GM23338 (cell line): ENCODE data around the gene SLCO4A1. TPM values are rescaled to one million over a fixed set of nuclear protein-coding genes. Genes with fewer than 3 reads are reported as not detected.

Experiments used
- ATAC-seq: fragments of 200-7000 bp; cut with Tn5 transposase; 3 replicates; pipeline ENCODE4 v1.9.1; 2020
- DNase-seq: peaks from one replicate; pipeline ENCODE4 v3.0.0-alpha.2; 2015; ENCODE audit warnings: low spot score
- H2AFZ ChIP-seq: fragments of 200-600 bp; sonication (generic); 2 replicates; pipeline ENCODE4 v1.8.0; 2016; ENCODE audit warnings: antibody characterized with exemption, mild to moderate bottlenecking, moderate library complexity
- H3F3A ChIP-seq: fragments of 200-600 bp; sonication (generic); replicated peaks from 2 replicates; pipeline ENCODE4 v1.8.0; 2017; ENCODE audit warnings: antibody characterized with exemption, mixed run types, low read depth
- H3K27ac ChIP-seq: fragments of 200-600 bp; sonication (generic); 2 replicates; pipeline ENCODE4 v1.6.1; 2016; ENCODE audit warnings: low read depth
- H3K27me3 ChIP-seq: fragments of 200-600 bp; sonication (generic); 2 replicates; pipeline ENCODE4 v1.8.0; 2016; ENCODE audit warnings: mild to moderate bottlenecking, mixed run types, moderate library complexity; ENCODE audit not compliant: insufficient read depth
- H3K36me3 ChIP-seq: fragments of 200-600 bp; sonication (generic); 2 replicates; pipeline ENCODE4 v1.8.0; 2016; ENCODE audit warnings: mild to moderate bottlenecking; ENCODE audit not compliant: insufficient read depth
- H3K4me1 ChIP-seq: fragments of 200-600 bp; sonication (generic); 2 replicates; pipeline ENCODE4 v1.8.0; 2016; ENCODE audit warnings: mild to moderate bottlenecking, moderate library complexity; ENCODE audit not compliant: insufficient read depth
- H3K4me2 ChIP-seq: fragments of 200-600 bp; sonication (generic); 2 replicates; pipeline ENCODE4 v1.7.1; 2017; ENCODE audit warnings: mixed run types
- H3K4me3 ChIP-seq: fragments of 200-600 bp; sonication (generic); 2 replicates; pipeline ENCODE4 v1.6.1; 2016; ENCODE audit warnings: mixed run types
- H3K79me2 ChIP-seq: fragments of 200-600 bp; sonication (generic); replicated peaks from 2 replicates; pipeline ENCODE4 v1.8.0; 2017; ENCODE audit warnings: mild to moderate bottlenecking; ENCODE audit not compliant: insufficient read depth
- H3K9me2 ChIP-seq: fragments of 200-600 bp; sonication (generic); 2 replicates; pipeline ENCODE4 v1.8.0; 2017; ENCODE audit not compliant: insufficient read depth
- H4K20me1 ChIP-seq: fragments of 200-600 bp; sonication (generic); replicated peaks from 2 replicates; pipeline ENCODE4 v1.8.0; 2017; ENCODE audit warnings: mild to moderate bottlenecking; ENCODE audit not compliant: insufficient read depth
- H3K27ac Mint-ChIP-seq: 2 replicates; pipeline ENCODE4 v1.8.0; 2020; ENCODE audit warnings: inconsistent platforms, mild to moderate bottlenecking, moderate library complexity, mixed read lengths
- H3K27me3 Mint-ChIP-seq: 3 replicates; pipeline ENCODE4 v1.8.0; 2022; ENCODE audit warnings: low read depth, mild to moderate bottlenecking, moderate library complexity, mixed read lengths, inconsistent platforms; ENCODE audit not compliant: insufficient read depth, poor library complexity
- H3K36me3 Mint-ChIP-seq: 3 replicates; pipeline ENCODE4 v1.8.0; 2021; ENCODE audit warnings: low read depth, mild to moderate bottlenecking, inconsistent platforms, moderate library complexity, mixed read lengths
- H3K4me1 Mint-ChIP-seq: 3 replicates; pipeline ENCODE4 v1.8.0; 2020; ENCODE audit warnings: mild to moderate bottlenecking, inconsistent platforms, mixed read lengths
- H3K4me3 Mint-ChIP-seq: 3 replicates; pipeline ENCODE4 v1.8.0; 2021; ENCODE audit warnings: moderate library complexity, mild to moderate bottlenecking, inconsistent platforms, mixed read lengths
- H3K9me3 Mint-ChIP-seq: 3 replicates; pipeline ENCODE4 v1.8.0; 2020; ENCODE audit warnings: moderate library complexity, mild to moderate bottlenecking, inconsistent platforms, mixed read lengths
- CREB1 ChIP-seq: fragments of 250-450 bp; sonication (Bioruptor Pico); IDR thresholded peaks from 2 replicates; pipeline ENCODE4 v1.5.0; 2020; ENCODE audit warnings: low read depth, mild to moderate bottlenecking, moderate library complexity
- NANOG ChIP-seq: IDR thresholded peaks from 2 replicates; pipeline ENCODE4 v1.6.1; 2016; ENCODE audit warnings: antibody characterized with exemption, borderline replicate concordance
- polyA plus RNA-seq: library from polyadenylated mRNA; unstranded; fragments of >200 nt; fragmentation: Nextera tagmentation; extraction: Ambion mirVana; gene quantifications from 2 replicates; pipeline ENCODE4 v1.2.1, GENCODE V29; 2016
- total RNA-seq: library from RNA; depleted of rRNA; stranded (reverse); fragments of >200 nt; shearing (Covaris generic); gene quantifications from 2 replicates; pipeline ENCODE4 v1.2.3, GENCODE V29; 2014
- TF ChIP-seq, protein P1 (sequence below): IDR thresholded peaks from one replicate; pipeline ENCODE4 v1.6.1; 2018; ENCODE audit warnings: antibody characterized with exemption; ENCODE audit not compliant: unreplicated experiment
- TF ChIP-seq, protein P2 (sequence below): fragments of 250-450 bp; sonication (Bioruptor Pico); IDR thresholded peaks from 2 replicates; pipeline ENCODE4 v1.5.0; 2020; ENCODE audit warnings: mild to moderate bottlenecking, moderate library complexity

The SLCO4A1 gene
- total and polyA plus RNA-seq, 2 experiments from 2014 or later, result 28.5 to 41.6 TPM

DNA sequence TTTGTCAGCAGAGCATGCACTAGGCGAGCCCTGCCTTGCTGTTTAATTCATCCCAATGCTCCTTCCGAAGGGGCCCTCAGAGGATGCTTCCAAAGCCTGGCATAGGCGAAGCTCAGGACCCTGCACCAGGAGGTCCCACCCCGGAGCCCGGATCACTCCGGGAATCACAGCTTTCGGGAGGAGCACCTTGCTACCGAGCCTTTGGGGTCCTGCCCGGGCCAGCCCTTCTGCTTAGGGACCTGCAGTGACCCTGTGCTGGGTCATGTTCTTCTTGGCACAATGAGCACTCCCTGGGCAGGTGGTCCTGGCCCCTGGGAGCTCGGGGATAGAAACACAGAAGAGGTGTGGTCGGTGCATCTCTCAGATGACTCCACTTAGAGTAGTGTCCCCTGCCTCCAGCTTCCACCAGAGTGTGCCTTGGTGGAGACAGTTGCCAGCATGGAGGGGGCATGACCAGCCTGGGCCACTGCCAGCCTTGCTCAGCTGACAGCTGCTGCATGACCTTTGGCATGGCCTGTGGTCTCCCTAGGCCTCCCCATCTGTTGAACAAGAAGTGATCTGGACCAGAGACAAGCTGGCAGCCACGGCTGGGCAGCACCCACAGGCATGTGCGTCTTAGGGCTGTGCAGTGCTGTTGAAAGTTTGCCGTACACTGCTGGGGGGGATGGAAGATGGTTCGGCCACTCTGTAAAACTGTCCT, 44.7 kb upstream of the SLCO4A1 start:
- Mint-ChIP-seq H3K9me3 (no peaks in the 10 kb centered on the region), H3K27ac (no peak overlapping the region), H3K4me3 (no peak overlapping the region), H3K36me3 (no peaks in the 10 kb centered on the region), H3K4me1 (peaks cover 12% of the 10 kb centered on the region), H3K27me3 (peaks cover 9% of the 10 kb centered on the region)
- Histone ChIP-seq H4K20me1 (no peaks in the 10 kb centered on the region), H3K79me2 (no peaks in the 10 kb centered on the region), H3K27me3 (no peaks in the 10 kb centered on the region), H3K4me2 (no peak overlapping the region), H3K27ac (no peak overlapping the region), H3K4me1 (peaks cover 2% of the 10 kb centered on the region; the same call in 1 of the 2 replicates), H3K9me2 (no peaks in the 10 kb centered on the region), H3K36me3 (no peaks in the 10 kb centered on the region), H3F3A (0 out of 2 replicates have a peak, but pooled peaks cover 10% of the 10 kb centered on the region), H3K4me3 (no peak overlapping the region), H2AFZ (no peak overlapping the region)
- DNase-seq (no peak), ATAC-seq (no peak)
- TF ChIP-seq, protein P1, sequence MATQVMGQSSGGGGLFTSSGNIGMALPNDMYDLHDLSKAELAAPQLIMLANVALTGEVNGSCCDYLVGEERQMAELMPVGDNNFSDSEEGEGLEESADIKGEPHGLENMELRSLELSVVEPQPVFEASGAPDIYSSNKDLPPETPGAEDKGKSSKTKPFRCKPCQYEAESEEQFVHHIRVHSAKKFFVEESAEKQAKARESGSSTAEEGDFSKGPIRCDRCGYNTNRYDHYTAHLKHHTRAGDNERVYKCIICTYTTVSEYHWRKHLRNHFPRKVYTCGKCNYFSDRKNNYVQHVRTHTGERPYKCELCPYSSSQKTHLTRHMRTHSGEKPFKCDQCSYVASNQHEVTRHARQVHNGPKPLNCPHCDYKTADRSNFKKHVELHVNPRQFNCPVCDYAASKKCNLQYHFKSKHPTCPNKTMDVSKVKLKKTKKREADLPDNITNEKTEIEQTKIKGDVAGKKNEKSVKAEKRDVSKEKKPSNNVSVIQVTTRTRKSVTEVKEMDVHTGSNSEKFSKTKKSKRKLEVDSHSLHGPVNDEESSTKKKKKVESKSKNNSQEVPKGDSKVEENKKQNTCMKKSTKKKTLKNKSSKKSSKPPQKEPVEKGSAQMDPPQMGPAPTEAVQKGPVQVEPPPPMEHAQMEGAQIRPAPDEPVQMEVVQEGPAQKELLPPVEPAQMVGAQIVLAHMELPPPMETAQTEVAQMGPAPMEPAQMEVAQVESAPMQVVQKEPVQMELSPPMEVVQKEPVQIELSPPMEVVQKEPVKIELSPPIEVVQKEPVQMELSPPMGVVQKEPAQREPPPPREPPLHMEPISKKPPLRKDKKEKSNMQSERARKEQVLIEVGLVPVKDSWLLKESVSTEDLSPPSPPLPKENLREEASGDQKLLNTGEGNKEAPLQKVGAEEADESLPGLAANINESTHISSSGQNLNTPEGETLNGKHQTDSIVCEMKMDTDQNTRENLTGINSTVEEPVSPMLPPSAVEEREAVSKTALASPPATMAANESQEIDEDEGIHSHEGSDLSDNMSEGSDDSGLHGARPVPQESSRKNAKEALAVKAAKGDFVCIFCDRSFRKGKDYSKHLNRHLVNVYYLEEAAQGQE, result no peak
- TF ChIP-seq, protein P2, sequence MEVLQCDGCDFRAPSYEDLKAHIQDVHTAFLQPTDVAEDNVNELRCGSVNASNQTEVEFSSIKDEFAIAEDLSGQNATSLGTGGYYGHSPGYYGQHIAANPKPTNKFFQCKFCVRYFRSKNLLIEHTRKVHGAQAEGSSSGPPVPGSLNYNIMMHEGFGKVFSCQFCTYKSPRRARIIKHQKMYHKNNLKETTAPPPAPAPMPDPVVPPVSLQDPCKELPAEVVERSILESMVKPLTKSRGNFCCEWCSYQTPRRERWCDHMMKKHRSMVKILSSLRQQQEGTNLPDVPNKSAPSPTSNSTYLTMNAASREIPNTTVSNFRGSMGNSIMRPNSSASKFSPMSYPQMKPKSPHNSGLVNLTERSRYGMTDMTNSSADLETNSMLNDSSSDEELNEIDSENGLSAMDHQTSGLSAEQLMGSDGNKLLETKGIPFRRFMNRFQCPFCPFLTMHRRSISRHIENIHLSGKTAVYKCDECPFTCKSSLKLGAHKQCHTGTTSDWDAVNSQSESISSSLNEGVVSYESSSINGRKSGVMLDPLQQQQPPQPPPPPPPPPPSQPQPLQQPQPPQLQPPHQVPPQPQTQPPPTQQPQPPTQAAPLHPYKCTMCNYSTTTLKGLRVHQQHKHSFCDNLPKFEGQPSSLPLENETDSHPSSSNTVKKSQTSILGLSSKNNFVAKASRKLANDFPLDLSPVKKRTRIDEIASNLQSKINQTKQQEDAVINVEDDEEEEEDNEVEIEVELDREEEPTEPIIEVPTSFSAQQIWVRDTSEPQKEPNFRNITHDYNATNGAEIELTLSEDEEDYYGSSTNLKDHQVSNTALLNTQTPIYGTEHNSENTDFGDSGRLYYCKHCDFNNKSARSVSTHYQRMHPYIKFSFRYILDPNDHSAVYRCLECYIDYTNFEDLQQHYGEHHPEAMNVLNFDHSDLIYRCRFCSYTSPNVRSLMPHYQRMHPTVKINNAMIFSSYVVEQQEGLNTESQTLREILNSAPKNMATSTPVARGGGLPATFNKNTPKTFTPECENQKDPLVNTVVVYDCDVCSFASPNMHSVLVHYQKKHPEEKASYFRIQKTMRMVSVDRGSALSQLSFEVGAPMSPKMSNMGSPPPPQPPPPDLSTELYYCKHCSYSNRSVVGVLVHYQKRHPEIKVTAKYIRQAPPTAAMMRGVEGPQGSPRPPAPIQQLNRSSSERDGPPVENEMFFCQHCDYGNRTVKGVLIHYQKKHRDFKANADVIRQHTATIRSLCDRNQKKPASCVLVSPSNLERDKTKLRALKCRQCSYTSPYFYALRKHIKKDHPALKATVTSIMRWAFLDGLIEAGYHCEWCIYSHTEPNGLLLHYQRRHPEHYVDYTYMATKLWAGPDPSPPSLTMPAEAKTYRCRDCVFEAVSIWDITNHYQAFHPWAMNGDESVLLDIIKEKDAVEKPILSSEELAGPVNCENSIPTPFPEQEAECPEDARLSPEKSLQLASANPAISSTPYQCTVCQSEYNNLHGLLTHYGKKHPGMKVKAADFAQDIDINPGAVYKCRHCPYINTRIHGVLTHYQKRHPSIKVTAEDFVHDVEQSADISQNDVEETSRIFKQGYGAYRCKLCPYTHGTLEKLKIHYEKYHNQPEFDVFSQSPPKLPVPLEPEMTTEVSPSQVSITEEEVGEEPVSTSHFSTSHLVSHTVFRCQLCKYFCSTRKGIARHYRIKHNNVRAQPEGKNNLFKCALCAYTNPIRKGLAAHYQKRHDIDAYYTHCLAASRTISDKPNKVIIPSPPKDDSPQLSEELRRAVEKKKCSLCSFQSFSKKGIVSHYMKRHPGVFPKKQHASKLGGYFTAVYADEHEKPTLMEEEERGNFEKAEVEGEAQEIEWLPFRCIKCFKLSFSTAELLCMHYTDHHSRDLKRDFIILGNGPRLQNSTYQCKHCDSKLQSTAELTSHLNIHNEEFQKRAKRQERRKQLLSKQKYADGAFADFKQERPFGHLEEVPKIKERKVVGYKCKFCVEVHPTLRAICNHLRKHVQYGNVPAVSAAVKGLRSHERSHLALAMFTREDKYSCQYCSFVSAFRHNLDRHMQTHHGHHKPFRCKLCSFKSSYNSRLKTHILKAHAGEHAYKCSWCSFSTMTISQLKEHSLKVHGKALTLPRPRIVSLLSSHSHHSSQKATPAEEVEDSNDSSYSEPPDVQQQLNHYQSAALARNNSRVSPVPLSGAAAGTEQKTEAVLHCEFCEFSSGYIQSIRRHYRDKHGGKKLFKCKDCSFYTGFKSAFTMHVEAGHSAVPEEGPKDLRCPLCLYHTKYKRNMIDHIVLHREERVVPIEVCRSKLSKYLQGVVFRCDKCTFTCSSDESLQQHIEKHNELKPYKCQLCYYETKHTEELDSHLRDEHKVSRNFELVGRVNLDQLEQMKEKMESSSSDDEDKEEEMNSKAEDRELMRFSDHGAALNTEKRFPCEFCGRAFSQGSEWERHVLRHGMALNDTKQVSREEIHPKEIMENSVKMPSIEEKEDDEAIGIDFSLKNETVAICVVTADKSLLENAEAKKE, result no peak
- no peak for TF ChIP-seq NANOG
- TF ChIP-seq CREB1 (CRISPR knock-in tag), result no peak
